Thoracic aorta (tissue), 2 donors: Measurements from ENCODE around the gene DSTYK. TPM values are rescaled to one million over a fixed set of nuclear protein-coding genes. Genes with fewer than 3 reads are reported as not detected.

Source experiments
- ATAC-seq: fragments of 150-250 bp; one replicate; pipeline ENCODE4 v1.8.0; 2017; ENCODE audit warnings: low read depth; ENCODE audit not compliant: insufficient number of reproducible peaks, low FRiP score
- DNase-seq: peaks from one replicate; pipeline ENCODE4 v3.0.0-alpha.2; 2020; ENCODE audit warnings: low spot score
- H3K27ac ChIP-seq, 2 donors: fragments of 200-600 bp; sonication (generic); 1 replicate in 1 of 2; 2 replicates in 1 of 2; pipeline ENCODE4 v1.5.1; 2016; ENCODE audit warnings: mild to moderate bottlenecking in 2 of 2, moderate library complexity in 2 of 2
- H3K27me3 ChIP-seq: fragments of 200-600 bp; sonication (generic); replicated peaks from 2 replicates; pipeline ENCODE4 v1.6.0; 2016; ENCODE audit warnings: mild to moderate bottlenecking; ENCODE audit not compliant: insufficient read depth
- H3K36me3 ChIP-seq: fragments of 200-600 bp; sonication (generic); one replicate; pipeline ENCODE4 v1.5.1; 2016
- H3K4me1 ChIP-seq, 2 donors: fragments of 200-600 bp; sonication (generic); 1 replicate in 1 of 2; 2 replicates in 1 of 2; pipeline versions ENCODE4 v1.5.1 to v1.6.0; 2016; ENCODE audit warnings: low read depth in 2 of 2, mild to moderate bottlenecking in 1 of 2; ENCODE audit not compliant: control insufficient read depth in 1 of 2
- H3K4me3 ChIP-seq: fragments of 200-600 bp; sonication (generic); 2 replicates; pipeline ENCODE4 v1.5.1; 2016; ENCODE audit warnings: mild to moderate bottlenecking
- H3K9me3 ChIP-seq: fragments of 200-600 bp; sonication (generic); 2 replicates; pipeline ENCODE4 v1.5.1; 2016
- total RNA-seq, 2 donors: library from RNA; depleted of rRNA; stranded (reverse); fragments of >200 nt; gene quantifications; one replicate each; pipeline versions ENCODE4 v1.1.0 to v1.2.3, GENCODE V29; 2016
- TF ChIP-seq, protein P1 (sequence below): fragments of 200-600 bp; sonication (generic); IDR thresholded peaks from one replicate; pipeline ENCODE4 v1.5.1; 2019; ENCODE audit warnings: antibody characterized with exemption

The DSTYK gene
- total RNA-seq, 2 donors from 2014 or later = 12.9 to 14.4 TPM

DNA sequence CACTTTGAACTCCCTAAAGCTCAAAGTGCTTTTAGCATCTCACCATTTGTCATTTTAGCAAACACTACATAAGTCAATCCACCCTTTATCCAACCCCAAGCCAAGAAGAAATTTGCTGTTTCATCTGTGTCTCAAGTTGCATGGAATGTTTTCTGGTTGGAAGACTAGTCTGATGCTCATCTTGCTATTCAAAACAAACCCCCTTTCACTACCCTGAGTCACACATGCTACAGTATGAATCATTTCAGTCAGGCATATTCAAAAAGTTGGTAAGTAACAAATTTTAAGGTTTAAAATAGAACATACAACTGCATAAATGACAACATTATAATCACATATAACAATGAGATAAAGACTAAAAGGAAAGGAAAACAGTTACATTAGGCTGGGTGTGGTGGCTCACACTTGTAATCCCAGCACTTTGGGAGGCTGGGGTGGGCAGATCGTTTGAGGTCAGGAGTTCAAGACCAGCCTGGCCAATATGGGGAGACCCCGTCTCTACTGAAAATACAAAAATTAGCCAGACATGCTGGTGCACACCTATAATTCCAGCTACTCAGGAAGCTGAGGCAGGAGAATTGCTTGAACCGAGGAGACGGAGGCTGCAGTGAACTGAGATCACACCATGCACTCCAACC lies 38.7 kb downstream of the DSTYK start:
- Histone ChIP-seq H3K27ac (no peak overlapping the region), H3K4me1 (peaks cover 13 to 20% of the 10 kb centered on the region in 2 donors), H3K9me3 (no peaks in the 10 kb centered on the region), H3K4me3 (no peak overlapping the region), H3K36me3 (peaks cover 6% of the 10 kb centered on the region), H3K27me3 (no peaks in the 10 kb centered on the region)
- no peak for DNase-seq
- TF ChIP-seq, protein P1, sequence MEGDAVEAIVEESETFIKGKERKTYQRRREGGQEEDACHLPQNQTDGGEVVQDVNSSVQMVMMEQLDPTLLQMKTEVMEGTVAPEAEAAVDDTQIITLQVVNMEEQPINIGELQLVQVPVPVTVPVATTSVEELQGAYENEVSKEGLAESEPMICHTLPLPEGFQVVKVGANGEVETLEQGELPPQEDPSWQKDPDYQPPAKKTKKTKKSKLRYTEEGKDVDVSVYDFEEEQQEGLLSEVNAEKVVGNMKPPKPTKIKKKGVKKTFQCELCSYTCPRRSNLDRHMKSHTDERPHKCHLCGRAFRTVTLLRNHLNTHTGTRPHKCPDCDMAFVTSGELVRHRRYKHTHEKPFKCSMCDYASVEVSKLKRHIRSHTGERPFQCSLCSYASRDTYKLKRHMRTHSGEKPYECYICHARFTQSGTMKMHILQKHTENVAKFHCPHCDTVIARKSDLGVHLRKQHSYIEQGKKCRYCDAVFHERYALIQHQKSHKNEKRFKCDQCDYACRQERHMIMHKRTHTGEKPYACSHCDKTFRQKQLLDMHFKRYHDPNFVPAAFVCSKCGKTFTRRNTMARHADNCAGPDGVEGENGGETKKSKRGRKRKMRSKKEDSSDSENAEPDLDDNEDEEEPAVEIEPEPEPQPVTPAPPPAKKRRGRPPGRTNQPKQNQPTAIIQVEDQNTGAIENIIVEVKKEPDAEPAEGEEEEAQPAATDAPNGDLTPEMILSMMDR = no peak
- ATAC-seq = no peak

GRCh38 chr1:205171369-205171768 lies 40.1 kb downstream of the DSTYK start:
- H3K27ac ChIP-seq = no peak overlapping the region
- H3K27me3 ChIP-seq = no peaks in the 10 kb centered on the region
- H3K36me3 ChIP-seq = peaks cover 6% of the 10 kb centered on the region

DNA sequence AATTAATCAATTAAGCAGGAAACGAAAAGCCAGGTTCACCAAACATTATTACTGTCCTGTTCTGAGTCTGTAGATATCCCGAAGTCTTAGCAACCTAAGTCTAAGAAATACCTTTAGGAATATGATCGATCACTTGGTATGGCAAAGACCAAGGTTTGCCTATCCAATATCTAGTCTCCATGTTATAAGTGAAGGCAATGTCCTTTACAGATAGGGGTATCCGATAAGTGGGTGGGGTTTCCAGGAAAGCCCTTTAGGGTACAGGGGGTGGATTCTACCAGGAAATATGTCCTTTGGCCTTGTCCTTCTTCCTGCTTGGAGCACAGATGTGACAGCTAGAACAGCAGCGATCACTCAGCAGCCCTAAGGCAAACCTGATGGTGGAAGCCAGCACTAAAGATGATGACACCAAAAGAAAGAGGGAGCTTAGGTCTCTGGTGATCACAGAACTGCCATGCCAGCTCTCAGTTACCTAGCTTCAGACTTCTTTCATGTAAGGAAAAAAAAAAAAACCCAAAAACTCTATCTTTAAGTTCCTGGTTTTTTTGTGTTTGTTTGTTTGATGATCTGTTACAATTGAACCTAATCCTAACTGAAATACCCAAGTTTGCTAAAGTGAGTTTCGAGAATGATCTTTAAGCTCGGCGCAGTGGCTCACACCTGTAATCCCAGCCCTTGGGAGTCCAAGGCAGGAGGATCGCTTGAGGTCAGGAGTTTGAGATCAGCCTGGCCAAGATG lies 40.8 kb downstream of the DSTYK start:
- no peak overlapping the region for H3K4me3 ChIP-seq
- H3K27me3 ChIP-seq = no peaks in the 10 kb centered on the region
- ATAC-seq = no peak
- no peak overlapping the region for H3K27ac ChIP-seq
- H3K4me1 ChIP-seq = peaks cover 12 to 16% of the 10 kb centered on the region in 2 donors
- TF ChIP-seq, protein P1 = no peak
- DNase-seq = no peak
- peaks cover 6% of the 10 kb centered on the region for H3K36me3 ChIP-seq
- no peaks in the 10 kb centered on the region for H3K9me3 ChIP-seq

More at GRCh38 chr1:205171369-205171768, 40.1 kb downstream of the DSTYK start:
- H3K9me3 ChIP-seq = no peaks in the 10 kb centered on the region
- ATAC-seq = no peak
- peaks cover 13 to 20% of the 10 kb centered on the region in 2 donors for H3K4me1 ChIP-seq
- no peak for DNase-seq
- no peak overlapping the region for H3K4me3 ChIP-seq
- TF ChIP-seq, protein P1 = no peak

DNA sequence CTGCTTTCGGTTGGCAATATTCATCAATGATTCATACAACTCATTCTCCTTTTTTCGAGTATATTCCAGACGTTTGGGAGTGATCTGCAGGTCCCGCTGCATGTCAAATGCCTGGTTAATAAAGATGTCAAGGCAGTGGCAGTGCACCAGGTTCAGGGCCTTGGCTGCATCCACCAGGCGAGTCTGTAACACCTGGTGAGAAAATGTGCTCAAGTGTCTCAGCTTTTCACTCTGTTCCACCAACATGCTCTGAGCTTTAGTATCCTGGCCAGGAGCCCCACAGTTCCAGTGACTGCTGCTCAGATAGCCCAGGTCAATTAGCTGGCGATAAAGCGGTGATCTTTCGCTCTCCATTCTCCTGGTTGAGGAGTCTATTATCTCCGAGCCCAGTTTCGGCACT lies 42.3 kb downstream of the DSTYK start:
- no peak for ATAC-seq
- H3K27ac ChIP-seq = no peak overlapping the region
- peaks cover 4 to 7% of the 10 kb centered on the region in 2 donors for H3K4me1 ChIP-seq
- H3K36me3 ChIP-seq = peaks cover 6% of the 10 kb centered on the region
- DNase-seq = no peak
- TF ChIP-seq, protein P1 = no peak
- H3K4me3 ChIP-seq = no peak overlapping the region
- no peaks in the 10 kb centered on the region for H3K27me3 ChIP-seq
- H3K9me3 ChIP-seq = no peaks in the 10 kb centered on the region

GRCh38 chr1:205168291-205168690 lies 43.2 kb downstream of the DSTYK start:
- no peaks in the 10 kb centered on the region for H3K27me3 ChIP-seq
- no peak overlapping the region for H3K27ac ChIP-seq
- peaks cover 13% of the 10 kb centered on the region for H3K36me3 ChIP-seq
- DNase-seq (no peak), ATAC-seq (no peak)
- TF ChIP-seq, protein P1 = no peak
- peaks cover 4 to 7% of the 10 kb centered on the region in 2 donors for H3K4me1 ChIP-seq
- no peak overlapping the region for H3K4me3 ChIP-seq
- H3K9me3 ChIP-seq = no peaks in the 10 kb centered on the region
